ENCODE data around the gene CLN3.

Gene CLN3

DNA sequence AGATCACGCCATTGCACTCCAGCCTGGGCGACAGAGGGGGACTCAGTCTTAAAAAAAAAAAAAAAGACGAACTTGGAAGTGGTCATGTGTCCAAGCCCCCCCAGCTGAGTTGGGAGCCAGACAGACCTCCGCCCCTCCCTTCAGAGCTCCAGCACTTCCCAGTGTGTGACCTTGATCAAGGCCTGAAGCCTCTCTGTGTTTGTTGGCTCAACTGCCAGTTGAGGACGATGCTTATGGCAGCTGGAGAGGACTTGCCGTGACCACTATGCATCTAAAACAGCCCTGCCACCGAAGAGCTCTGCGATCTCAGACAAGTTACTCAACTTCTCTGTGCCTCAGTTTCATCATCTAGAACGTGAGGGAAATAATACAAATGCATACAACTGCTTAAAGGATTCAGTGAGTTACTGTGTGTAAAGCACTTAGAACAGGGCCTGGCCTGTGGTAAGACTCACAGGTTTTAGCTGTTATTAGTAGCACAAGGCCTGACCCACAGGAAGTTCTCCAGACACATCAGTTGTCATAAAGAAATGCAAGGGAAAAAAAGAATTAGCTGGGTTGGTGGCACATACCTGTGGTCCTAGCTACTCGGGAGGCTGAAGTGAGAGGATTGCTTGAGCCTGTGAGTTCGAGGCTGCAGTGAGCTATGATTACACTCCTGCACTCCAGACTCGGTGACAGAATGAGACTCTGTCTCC lies 21.8 kb upstream of the CLN3 start:
- FAIRE-seq, result no peak

DNA sequence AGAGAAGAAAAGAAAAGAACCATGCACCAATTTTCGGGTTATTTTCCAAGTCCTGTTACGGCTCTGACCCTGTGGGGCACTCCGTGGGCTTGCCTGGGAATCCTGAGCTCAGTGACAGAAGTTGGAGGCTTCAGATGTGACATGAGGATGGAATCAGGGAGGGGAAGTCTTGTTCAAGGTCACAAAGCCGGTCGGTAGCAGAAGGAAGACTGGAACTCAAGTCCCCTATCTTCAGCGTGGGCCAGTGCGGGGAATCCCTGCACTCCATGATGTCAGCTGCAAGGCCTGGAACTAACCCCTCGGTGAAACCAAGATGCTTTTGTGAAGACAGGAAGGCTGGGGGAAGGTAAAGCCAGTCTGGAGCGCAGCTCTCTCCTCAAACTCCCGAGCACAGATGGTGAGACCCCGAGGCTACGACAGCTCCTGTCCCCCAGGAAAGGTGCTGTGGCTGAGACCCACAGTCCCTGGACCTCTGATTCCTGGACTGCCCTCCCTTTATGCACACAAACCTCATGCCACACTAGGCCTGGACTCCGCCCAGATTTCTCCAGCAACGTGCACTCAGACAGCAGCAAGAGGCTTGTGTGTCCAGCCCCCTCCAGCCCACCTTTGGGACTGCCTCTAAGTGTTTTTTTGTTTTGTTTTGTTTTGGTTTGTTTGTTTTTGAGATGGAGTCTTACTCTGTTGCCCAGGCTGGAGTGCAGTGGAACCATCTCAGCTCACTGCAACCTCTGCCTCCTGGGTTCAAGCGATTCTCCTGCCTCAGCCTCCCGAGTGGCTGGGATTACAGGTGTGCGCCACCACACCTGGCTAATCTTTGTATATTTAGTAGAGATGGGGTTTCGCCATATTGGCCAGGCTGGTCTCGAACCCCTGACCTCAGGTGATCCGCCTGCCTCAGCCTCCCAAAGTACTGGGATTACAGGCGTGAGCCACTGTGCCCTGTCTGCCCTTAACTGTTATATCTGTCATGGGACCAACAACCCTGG lies 20.2 kb upstream of the CLN3 start:
- DNase-seq (ENCODE audit: insufficient read length, low spot score), result no peak
- TF ChIP-seq, protein P1, sequence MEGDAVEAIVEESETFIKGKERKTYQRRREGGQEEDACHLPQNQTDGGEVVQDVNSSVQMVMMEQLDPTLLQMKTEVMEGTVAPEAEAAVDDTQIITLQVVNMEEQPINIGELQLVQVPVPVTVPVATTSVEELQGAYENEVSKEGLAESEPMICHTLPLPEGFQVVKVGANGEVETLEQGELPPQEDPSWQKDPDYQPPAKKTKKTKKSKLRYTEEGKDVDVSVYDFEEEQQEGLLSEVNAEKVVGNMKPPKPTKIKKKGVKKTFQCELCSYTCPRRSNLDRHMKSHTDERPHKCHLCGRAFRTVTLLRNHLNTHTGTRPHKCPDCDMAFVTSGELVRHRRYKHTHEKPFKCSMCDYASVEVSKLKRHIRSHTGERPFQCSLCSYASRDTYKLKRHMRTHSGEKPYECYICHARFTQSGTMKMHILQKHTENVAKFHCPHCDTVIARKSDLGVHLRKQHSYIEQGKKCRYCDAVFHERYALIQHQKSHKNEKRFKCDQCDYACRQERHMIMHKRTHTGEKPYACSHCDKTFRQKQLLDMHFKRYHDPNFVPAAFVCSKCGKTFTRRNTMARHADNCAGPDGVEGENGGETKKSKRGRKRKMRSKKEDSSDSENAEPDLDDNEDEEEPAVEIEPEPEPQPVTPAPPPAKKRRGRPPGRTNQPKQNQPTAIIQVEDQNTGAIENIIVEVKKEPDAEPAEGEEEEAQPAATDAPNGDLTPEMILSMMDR (IDR thresholded peaks at IDR 0.05; ENCODE audit: insufficient read depth, missing control alignments), result no peak
- FAIRE-seq, result no peak

More for the DNA sequence above, 21.8 kb upstream of the CLN3 start:
- no peak for DNase-seq (ENCODE audit: insufficient read length, low spot score)
- TF ChIP-seq, protein P1 (IDR thresholded peaks at IDR 0.05; ENCODE audit: insufficient read depth, missing control alignments), result no peak

DNA sequence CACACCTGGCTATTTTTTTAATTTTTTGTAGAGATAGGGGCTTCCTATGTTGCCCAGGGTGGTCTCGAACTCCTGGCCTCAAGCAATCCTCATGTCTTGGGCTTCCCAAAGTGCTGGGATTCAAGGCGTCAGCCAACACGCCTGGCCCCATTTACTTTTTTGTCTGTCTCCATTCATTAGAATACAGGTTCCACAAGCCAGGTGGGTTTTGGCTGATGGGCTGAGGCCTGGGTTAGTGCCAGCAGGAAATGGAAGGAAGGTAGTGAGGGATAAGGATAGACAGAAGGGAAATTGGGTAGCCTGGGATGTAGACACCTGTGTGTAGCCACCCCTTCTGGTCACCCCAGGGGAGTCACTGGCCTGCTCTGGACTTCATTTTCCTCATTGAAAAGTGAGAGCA lies 19.2 kb upstream of the CLN3 start:
- FAIRE-seq, result no peak
- TF ChIP-seq, protein P1 (IDR thresholded peaks at IDR 0.05; ENCODE audit: insufficient read depth, missing control alignments), result no peak
- no peak for DNase-seq (ENCODE audit: insufficient read length, low spot score)

DNA sequence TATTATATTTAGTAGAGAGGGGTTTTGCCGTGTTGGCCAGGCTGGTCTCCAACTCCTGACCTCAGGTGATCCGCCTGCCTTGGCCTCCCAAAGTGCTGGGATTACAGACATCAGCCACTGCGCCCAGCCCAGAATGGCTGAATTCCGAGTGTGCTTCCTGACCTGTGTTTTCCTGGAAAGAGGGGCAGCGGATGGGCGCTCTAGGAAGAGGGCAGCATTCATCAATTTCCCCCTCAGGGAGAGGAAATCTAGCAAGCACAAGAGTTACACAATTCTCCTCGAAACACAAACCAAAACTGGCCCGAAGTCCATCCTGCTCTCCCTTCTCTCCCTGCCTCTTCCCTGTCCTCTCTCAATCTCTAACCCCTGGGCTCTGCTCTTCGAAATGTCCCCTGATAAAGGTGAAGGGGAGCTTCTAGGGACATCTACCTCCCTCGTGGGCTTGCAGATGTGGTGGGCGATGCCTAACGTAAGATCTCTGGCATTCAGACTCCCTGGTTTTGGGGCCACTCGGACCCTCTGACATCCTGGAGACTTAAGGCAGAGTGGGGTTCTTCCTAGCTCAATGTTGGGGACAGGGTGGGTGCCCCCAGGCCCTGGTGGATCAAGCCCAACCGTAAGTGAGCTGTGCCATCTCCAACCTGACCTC lies 13.7 kb upstream of the CLN3 start:
- FAIRE-seq, result no peak
- TF ChIP-seq, protein P1 (IDR thresholded peaks at IDR 0.05; ENCODE audit: insufficient read depth, missing control alignments), result no peak
- DNase-seq (ENCODE audit: insufficient read length, low spot score), result no peak

DNA sequence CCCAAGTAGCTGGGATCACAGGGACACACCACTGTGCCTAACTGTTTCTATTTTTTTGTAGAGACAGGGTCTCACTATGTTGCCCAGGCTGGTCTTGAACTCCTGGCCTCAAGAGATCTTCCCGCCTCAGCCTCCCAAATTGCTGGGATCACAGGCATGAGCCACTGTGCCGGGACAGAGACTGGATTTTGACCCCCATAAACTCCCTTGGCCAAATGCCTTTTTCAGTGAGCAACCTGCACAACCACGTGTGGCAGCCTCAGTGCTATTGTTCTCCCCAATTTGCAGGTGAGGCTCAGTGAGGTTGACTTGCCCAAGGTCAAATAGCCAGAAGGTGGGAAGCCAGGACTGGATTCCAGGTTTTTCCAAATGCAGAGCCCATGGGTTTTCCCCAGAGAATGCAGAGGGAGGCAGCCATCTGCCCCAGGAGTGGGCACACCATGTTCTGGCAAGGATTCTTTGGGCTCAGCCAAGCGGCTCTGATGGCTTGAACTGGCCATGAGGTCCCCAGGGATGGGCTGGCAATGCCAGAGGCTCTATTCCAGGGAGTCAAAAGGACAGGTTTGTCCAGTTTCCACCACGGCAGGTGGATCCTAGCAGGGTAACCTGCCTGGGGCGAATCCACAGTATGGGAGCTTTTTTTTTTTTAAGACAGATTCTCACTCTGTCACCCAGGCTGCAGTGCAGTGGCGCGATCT lies 13.0 kb upstream of the CLN3 start:
- FAIRE-seq, result no peak
- TF ChIP-seq, protein P1 (IDR thresholded peaks at IDR 0.05; ENCODE audit: insufficient read depth, missing control alignments), result no peak
- no peak for DNase-seq (ENCODE audit: insufficient read length, low spot score)

DNA sequence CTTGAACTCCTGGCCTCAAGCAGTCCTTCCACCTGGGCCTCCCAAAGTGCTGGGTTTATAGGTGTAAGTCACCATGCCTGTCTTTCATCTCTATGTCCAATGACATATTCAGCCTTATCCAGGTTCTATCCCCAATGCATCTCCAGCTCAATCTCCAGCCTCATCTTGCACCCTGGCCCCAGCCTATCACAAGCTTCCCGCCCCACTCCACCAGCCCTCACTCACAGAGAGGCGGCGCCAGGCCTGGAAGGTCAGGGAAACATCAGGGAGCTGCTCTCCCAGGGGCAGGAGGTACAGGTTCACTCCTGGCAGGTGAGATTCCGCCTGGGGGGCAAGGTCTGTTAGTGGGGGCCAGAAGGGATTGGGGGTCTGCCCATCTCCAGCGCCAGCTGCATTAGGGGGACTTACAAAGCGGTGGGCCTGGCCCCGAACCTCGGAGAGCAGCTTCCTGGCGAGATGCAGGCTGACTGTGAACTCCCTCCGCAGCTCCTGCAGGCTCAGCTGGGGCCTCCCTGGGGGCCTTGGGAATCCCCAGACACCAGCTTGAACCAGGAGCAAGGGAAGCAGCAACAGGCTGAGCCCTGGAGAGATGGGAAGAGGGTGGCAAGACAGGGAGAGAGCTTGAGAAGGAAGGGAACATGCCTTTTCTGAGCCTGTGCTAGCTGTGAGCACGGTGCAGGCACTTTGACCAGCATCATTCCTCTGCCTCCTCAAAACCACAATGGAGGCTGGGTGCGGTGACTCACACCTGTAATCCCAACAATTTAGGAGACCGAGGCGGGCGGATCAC lies 11.8 kb upstream of the CLN3 start:
- TF ChIP-seq, protein P1 (IDR thresholded peaks at IDR 0.05; ENCODE audit: insufficient read depth, missing control alignments), result no peak
- DNase-seq (ENCODE audit: insufficient read length, low spot score) (no peak), FAIRE-seq (no peak)
